Measurements from ENCODE around the gene MRPL32.

DNA sequence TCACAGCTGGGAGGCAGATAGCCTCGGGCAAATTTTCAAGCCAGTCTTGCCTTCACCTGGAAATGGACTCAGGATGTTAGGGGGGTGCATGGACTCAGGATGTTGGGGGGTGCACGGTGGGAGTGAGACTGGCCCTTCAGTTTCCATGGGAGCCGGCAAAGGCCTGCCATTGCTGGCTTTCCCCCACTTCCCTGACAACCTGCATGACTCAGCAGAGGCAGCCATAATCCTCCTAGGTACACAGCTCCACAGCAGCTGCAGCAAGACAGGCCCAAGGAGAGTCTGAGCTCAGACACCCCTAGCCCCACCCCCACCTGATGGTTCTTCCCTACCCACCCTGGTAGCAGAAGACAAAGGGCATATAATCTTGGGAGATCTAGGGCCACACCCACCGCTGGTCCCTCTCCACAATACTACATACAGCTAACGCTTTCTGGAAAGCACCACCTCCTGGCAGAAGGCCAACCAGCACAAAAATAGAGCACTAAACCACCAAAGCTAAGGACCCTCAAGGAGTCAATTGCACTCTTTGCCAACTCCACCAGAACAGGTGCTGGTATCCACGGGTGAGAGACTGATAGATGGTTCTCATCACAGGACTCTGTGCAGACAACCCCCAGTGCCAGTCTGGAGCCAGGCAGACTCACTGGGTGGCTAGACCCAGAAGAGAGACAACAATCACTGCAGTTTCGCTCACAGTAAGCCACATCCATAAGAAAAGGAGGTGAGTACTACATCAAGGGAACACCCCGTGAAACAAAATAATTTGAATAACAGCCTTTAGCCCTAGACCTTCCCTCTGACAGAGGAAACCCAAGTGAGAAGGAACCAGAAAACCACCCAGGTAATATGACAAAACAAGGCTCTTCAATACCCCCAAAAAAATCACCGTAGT is 38.6 kb upstream of the MRPL32 start:
- TF ChIP-seq, protein P1, sequence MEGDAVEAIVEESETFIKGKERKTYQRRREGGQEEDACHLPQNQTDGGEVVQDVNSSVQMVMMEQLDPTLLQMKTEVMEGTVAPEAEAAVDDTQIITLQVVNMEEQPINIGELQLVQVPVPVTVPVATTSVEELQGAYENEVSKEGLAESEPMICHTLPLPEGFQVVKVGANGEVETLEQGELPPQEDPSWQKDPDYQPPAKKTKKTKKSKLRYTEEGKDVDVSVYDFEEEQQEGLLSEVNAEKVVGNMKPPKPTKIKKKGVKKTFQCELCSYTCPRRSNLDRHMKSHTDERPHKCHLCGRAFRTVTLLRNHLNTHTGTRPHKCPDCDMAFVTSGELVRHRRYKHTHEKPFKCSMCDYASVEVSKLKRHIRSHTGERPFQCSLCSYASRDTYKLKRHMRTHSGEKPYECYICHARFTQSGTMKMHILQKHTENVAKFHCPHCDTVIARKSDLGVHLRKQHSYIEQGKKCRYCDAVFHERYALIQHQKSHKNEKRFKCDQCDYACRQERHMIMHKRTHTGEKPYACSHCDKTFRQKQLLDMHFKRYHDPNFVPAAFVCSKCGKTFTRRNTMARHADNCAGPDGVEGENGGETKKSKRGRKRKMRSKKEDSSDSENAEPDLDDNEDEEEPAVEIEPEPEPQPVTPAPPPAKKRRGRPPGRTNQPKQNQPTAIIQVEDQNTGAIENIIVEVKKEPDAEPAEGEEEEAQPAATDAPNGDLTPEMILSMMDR (IDR thresholded peaks at IDR 0.05; ENCODE audit: low read depth, low read length) = no peak
- TF ChIP-seq POLR2A (IDR thresholded peaks at IDR 0.05; ENCODE audit: extremely low read depth, insufficient read length) = no peak
- TF ChIP-seq, protein P2, sequence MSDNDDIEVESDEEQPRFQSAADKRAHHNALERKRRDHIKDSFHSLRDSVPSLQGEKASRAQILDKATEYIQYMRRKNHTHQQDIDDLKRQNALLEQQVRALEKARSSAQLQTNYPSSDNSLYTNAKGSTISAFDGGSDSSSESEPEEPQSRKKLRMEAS (IDR thresholded peaks at IDR 0.05; ENCODE audit: low read depth, low read length) = no peak

All from NB4 (cell line).